Activated CD8-positive, alpha-beta T cell treated with anti-CD3 and anti-CD28 coated beads, Interleukin-2, amount 10 ng/mL, durations not matched to agents 7 days and 5 days (primary cell): ENCODE data around the gene PHACTR3. TPM values are rescaled to one million over a fixed set of nuclear protein-coding genes. Genes with fewer than 3 reads are reported as not detected.

Experiments
- ATAC-seq: fragments of 150-1000 bp; cut with Tn5 transposase; one replicate; pipeline ENCODE4 v1.10.0; 2021; ENCODE audit warnings: moderate library complexity
- CTCF ChIA-PET: fragments of 350-600 bp; sonication (Branson Sonifier 250); formaldehyde crosslinking; loops from one replicate; lab custom pipeline; 2021; ENCODE audit warnings: antibody characterized with exemption; lab: Charles Lee
- POLR2A ChIA-PET: fragments of 350-600 bp; sonication (Branson Sonifier 250); formaldehyde crosslinking; loops from one replicate; lab custom pipeline; 2021; ENCODE audit warnings: antibody characterized with exemption; lab: Charles Lee
- DNase-seq: peaks from one replicate; pipeline ENCODE4 v3.0.0-alpha.2; 2020
- H3K27ac Mint-ChIP-seq: one replicate; pipeline ENCODE4 v1.8.0; 2021; ENCODE audit warnings: mild to moderate bottlenecking, mixed read lengths
- H3K27me3 Mint-ChIP-seq: one replicate; pipeline ENCODE4 v1.8.0; 2021; ENCODE audit warnings: low read depth, mixed read lengths
- H3K36me3 Mint-ChIP-seq: one replicate; pipeline ENCODE4 v1.8.0; 2021; ENCODE audit warnings: low read depth, mixed read lengths
- H3K4me1 Mint-ChIP-seq: one replicate; pipeline ENCODE4 v1.8.0; 2021; ENCODE audit warnings: low read depth, mixed read lengths
- H3K4me3 Mint-ChIP-seq: one replicate; pipeline ENCODE4 v1.8.0; 2021; ENCODE audit warnings: mild to moderate bottlenecking, mixed read lengths
- H3K9me3 Mint-ChIP-seq: one replicate; pipeline ENCODE4 v1.8.0; 2022; ENCODE audit warnings: mixed read lengths; ENCODE audit not compliant: insufficient read depth
- total RNA-seq, 2 experiments: library from RNA; stranded (reverse); gene quantifications; one replicate each; pipeline ENCODE4 v1.2.3, GENCODE V29; 2021

Gene PHACTR3
- total RNA-seq, 2 experiments from 2014 or later: not detected

DNA sequence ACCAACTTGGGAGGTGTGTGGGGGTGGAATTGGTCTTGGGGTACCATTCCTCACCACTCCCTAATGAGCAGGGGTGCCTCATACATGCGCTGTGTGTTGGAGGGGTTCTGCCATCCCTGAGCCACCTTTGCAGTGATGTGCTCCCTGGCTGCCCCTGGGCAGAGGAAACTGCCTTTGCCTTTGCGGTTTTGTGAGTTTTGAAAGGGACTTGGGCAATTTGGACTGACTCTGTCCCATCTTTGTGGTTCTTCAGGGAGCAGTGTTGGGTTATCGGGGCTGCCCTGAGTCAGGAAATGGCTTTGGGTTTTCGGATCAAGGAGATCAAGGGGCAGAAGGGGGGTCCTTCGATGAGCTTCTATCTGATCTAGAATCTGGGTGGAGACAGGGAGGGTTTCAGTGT lies 3.9 kb upstream of the PHACTR3 start:
- H3K4me3 Mint-ChIP-seq: no peak overlapping the region
- H3K27ac Mint-ChIP-seq: no peak overlapping the region
- H3K9me3 Mint-ChIP-seq: no peaks in the 10 kb centered on the region
- no peaks in the 10 kb centered on the region for H3K4me1 Mint-ChIP-seq
- no peaks in the 10 kb centered on the region for H3K36me3 Mint-ChIP-seq
- ChIA-PET CTCF (interaction anchor here (2.5 kb wide), 1 partner anchor 250 kb away, joined by 7 read pairs; no protein-coding TSS in a partner anchor), POLR2A (no interaction called here)
- ATAC-seq: no peak
- peaks cover 34% of the 10 kb centered on the region for H3K27me3 Mint-ChIP-seq
- no peak for DNase-seq

DNA sequence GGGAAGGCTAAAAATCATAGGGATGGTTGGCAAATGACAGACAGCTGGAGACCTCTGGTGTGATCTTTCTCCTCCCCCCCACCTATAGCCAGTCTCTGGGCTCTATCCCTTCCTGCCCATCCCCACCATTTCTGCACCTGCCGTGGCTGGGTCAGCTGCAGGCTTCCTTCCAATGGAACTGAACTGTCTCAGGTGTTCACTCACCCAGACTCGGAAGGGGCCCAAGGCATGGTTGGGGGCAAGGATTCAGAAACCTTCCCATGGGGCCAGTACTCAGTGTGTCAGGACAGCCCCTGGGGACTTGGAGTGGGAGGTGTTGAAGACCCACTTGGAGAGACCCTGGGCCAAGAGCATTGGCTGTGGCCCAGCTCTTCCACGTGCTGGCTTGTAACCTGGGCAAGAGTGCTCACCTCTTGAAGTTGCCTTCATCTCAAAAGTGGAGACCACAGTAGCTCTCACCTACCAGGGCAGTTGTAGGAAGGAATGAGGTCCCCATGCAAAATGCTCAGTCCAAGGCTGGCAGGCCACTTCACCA lies 1.7 kb upstream of the PHACTR3 start:
- DNase-seq (no peak), ATAC-seq (no peak)
- Mint-ChIP-seq H3K4me1 (no peaks in the 10 kb centered on the region), H3K4me3 (no peak overlapping the region), H3K9me3 (no peaks in the 10 kb centered on the region), H3K27me3 (peaks cover 46% of the 10 kb centered on the region), H3K27ac (no peak overlapping the region), H3K36me3 (no peaks in the 10 kb centered on the region)
- POLR2A ChIA-PET: no interaction called here
- CTCF ChIA-PET: no interaction called here

DNA sequence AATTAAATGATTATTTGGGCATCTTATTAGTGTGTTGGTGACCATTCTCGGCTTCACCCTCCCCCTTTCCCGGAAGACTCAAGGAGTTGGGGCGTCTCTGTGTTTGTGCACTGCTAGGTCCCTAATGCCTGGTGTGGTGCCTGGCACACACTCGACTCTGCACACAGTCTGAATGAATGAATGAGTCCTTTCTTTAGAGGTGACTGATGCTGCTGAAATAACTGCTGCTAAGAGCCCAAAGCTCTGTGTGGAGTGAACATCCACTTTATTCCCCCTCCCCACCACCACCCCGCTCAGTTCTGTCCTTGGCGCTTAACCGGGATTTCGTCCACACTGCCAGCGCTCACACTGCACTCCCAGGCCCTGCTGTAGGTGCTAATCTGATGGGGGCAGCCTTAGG lies 1.2 kb upstream of the PHACTR3 start:
- Mint-ChIP-seq H3K4me3 (no peak overlapping the region), H3K27ac (no peak overlapping the region), H3K27me3 (peaks cover 49% of the 10 kb centered on the region), H3K4me1 (no peaks in the 10 kb centered on the region), H3K36me3 (no peaks in the 10 kb centered on the region), H3K9me3 (no peaks in the 10 kb centered on the region)
- CTCF ChIA-PET: no interaction called here
- no peak for ATAC-seq
- POLR2A ChIA-PET: no interaction called here
- no peak for DNase-seq

DNA sequence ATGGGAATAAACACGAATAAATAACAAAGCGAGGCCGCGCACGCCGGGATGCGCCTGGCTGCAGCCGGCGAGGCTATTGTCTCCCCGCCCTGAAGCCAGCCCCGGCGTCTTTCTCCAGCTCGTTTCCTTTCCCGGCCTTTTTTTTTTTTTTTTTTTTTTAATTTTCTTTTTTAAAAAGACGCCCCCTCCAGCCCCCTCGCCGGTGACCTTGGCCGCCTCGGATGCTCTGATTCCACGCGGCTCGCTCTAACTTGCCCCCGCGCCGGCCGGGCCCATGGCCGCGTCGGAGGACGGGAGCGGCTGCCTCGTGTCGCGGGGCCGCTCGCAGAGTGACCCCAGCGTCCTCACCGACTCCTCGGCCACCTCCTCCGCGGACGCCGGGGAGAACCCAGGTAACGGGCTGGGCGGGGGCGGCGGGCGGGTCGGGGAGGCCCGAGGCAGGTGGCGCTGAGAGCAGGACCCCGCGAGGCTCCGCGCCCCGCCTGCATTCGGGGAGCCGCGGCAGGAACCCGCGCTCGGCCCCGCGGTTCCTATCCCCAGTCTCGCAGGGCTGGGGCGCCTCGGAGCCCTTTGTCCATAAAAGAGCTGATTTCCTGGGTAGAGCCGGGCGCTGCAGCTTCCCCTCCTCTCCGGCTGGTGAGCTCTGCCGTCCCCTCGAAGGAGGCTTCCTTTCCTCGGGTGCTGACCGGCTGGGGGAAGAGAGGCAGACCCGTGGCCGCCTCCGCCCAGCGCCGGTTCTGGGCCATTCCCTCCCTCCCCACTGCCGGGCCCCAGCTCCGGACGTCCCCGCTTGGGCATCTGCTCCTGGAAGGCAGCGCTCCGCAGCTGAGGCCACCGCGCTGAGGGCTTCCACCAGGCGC lies 631 bp downstream of the PHACTR3 start:
- Mint-ChIP-seq H3K9me3 (no peaks in the 10 kb centered on the region), H3K27me3 (peaks cover 54% of the 10 kb centered on the region), H3K36me3 (no peaks in the 10 kb centered on the region), H3K27ac (no peak overlapping the region), H3K4me1 (peaks cover 5% of the 10 kb centered on the region), H3K4me3 (no peak overlapping the region)
- no peak for DNase-seq
- POLR2A ChIA-PET: no interaction called here
- CTCF ChIA-PET: interaction anchor here (2.1 kb wide), 1 partner anchor 34 kb away, joined by 7 read pairs; no protein-coding TSS in a partner anchor
- no peak for ATAC-seq

DNA sequence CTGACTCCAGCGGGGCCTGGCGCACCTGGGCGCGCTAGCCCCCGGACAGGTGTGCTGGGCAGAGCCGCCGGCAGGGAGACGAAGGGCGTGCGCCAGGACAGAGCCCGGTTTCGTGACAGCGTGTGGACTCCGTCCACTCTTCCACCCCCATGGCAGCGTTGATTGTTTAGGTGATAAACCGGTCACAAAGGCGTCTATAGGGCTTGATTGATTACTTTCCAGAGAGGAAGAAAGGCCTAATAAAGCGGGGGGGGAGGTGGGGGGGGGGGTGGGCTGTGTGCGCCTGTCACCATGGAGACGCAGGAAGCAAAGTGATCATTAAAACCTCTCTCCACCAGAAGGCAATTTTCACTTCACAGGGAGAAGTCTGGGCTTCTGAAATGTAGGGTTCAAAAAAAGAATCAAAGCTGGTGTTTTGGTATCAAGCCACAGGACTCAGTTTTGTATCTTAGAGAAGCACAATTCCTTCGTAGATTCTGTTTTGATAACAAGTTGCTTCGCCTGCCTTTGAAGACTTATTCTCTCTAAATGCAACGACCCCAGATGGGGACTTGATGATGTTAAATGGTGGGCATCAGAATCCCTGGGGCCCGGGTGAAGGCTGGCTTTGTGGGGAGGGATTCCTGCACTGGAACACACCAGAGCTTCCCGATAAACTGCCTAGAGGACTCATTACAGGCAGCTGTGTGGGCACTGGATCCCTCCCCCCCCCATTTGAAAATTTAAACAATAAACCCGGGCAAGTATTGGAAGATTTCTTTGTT lies 1.4 kb downstream of the PHACTR3 start:
- CTCF ChIA-PET: interaction anchor here (2.1 kb wide), 1 partner anchor 35 kb away, joined by 7 read pairs; no protein-coding TSS in a partner anchor
- POLR2A ChIA-PET: no interaction called here
- Mint-ChIP-seq H3K36me3 (no peaks in the 10 kb centered on the region), H3K4me1 (peaks cover 5% of the 10 kb centered on the region), H3K27me3 (peaks cover 57% of the 10 kb centered on the region), H3K4me3 (no peak overlapping the region), H3K27ac (no peak overlapping the region), H3K9me3 (no peaks in the 10 kb centered on the region)
- no peak for ATAC-seq
- DNase-seq: no peak

DNA sequence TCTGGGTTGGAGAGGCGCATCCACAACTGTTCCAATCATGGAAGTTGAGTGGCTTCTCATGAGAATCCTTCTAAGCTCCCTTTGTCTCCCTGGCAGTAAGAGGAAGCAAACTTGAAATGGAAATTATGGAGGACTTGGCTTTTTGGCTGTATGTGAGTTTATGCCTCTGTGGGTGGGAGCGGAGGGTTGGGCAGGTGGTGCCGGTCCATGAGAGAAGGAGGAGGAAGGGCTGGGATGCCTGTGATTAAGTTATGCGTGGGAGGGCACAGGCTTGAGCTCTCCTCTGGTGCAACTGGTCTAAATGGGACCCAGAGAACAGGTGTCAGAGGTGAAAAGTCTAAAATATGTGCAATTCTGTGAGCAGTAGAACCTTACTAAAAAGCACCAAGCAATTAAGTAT lies 2.2 kb downstream of the PHACTR3 start:
- H3K36me3 Mint-ChIP-seq: no peaks in the 10 kb centered on the region
- peaks cover 55% of the 10 kb centered on the region for H3K27me3 Mint-ChIP-seq
- no peak overlapping the region for H3K27ac Mint-ChIP-seq
- DNase-seq (no peak), ATAC-seq (no peak)
- H3K4me1 Mint-ChIP-seq: peaks cover 5% of the 10 kb centered on the region
- no peak overlapping the region for H3K4me3 Mint-ChIP-seq
- POLR2A ChIA-PET: no interaction called here
- CTCF ChIA-PET: interaction anchor here (1.1 to 2.1 kb wide), 2 partner anchors 8 to 35 kb away, joined by 4 to 7 read pairs; no protein-coding TSS in a partner anchor
- H3K9me3 Mint-ChIP-seq: no peaks in the 10 kb centered on the region

DNA sequence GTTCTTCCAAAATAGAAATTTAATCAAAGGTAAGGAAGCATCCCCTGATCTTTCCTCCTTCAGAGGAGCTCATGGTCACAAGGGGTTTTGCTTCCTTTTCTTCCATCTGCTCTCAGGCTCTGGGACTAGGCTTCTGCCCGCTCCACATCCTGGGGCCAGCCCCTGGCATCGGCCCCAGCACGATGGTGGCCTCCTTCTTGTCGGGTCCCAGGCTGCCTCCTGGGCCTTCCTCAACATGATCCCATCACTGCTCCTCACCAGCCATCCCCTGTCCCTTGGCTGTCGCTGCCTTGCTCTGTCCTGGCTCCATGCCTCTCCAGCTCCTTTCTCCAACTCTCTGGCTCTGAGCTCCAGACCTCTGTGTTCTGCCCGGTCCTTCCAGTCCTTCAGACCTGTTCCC lies 4.1 kb downstream of the PHACTR3 start:
- ATAC-seq (no peak), DNase-seq (no peak)
- CTCF ChIA-PET: interaction anchor here (1.4 kb wide), 1 partner anchor 11 kb away, joined by 6 read pairs; no protein-coding TSS in a partner anchor
- H3K9me3 Mint-ChIP-seq: no peaks in the 10 kb centered on the region
- peaks cover 5% of the 10 kb centered on the region for H3K4me1 Mint-ChIP-seq
- H3K4me3 Mint-ChIP-seq: no peak overlapping the region
- H3K27ac Mint-ChIP-seq: no peak overlapping the region
- peaks cover 38% of the 10 kb centered on the region for H3K27me3 Mint-ChIP-seq
- POLR2A ChIA-PET: no interaction called here
- H3K36me3 Mint-ChIP-seq: no peaks in the 10 kb centered on the region

DNA sequence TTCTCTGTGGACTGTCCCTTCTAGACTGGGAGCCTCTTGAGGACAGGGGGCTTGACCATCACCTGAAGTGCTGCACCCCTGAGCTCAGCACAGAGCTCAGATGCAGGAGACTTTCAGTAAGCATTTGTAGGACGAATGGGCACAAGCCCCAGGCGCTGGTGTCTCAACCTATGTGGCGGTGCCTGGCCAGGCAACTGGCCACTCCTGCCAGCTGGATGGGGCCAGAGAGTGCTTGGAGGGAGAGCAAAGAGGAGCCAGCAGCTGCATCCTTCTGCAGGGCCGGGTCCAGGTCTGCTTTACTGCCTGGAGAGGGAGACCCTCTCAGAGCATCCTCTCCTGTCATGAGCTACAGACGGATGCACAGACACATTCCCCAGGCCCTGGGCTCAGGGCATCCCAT lies 4.5 kb downstream of the PHACTR3 start:
- peaks cover 34% of the 10 kb centered on the region for H3K27me3 Mint-ChIP-seq
- POLR2A ChIA-PET: no interaction called here

DNA sequence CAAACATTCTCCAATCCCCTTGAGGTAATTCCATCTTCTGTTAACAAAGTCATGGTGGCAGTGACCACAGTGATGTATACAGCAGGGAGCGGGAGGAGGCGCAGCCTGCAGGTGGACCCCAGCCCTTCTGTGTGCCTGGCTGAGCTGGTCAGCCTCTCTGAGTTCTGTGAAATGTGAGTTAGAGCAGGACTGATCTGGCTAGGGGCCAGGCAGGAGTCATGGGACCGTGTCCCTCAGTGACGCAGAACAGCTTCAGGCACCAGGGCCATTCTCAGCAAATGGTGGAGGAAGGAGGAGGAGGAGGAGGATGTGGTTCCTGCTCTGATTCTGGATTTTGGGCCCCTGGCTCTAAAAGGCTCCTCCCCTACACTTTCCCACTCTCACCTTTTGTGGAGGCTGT lies 6.9 kb downstream of the PHACTR3 start:
- ChIA-PET CTCF (interaction anchor here (0.9 kb wide), 1 partner anchor 40 kb away, joined by 3 read pairs; no protein-coding TSS in a partner anchor), POLR2A (no interaction called here)
- ATAC-seq (no peak), DNase-seq (no peak)
- no peak overlapping the region for H3K27ac Mint-ChIP-seq
- H3K27me3 Mint-ChIP-seq: peaks cover 27% of the 10 kb centered on the region
- no peaks in the 10 kb centered on the region for H3K9me3 Mint-ChIP-seq
- peaks cover 5% of the 10 kb centered on the region for H3K4me1 Mint-ChIP-seq
- H3K4me3 Mint-ChIP-seq: no peak overlapping the region
- H3K36me3 Mint-ChIP-seq: no peaks in the 10 kb centered on the region

More for the DNA sequence above, 4.5 kb downstream of the PHACTR3 start:
- Mint-ChIP-seq H3K4me1 (peaks cover 5% of the 10 kb centered on the region), H3K4me3 (no peak overlapping the region), H3K27ac (no peak overlapping the region), H3K36me3 (no peaks in the 10 kb centered on the region), H3K9me3 (no peaks in the 10 kb centered on the region)
- no peak for ATAC-seq
- DNase-seq: no peak
- CTCF ChIA-PET: interaction anchor here (1.4 kb wide), 1 partner anchor 11 kb away, joined by 6 read pairs; no protein-coding TSS in a partner anchor

DNA sequence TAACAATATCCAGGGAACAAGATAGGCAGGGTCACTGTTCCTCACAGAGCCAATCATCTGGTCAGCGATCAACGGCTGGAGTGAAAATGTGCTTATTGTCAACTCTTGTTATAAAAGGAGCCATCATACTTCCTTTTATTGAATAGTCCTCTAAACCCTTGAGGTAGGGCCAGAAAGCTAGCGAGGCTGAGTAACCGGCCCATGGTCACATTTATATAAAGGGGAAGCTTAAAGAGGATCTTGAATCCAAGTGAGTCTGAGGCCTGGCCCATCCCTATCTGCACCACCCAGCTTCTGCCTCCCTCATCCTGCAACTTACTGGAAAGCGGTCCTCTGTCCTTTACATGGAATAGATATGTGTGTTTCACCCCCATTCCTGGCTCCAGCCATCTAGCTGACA lies 9.5 kb downstream of the PHACTR3 start:
- DNase-seq (no peak), ATAC-seq (no peak)
- no peak overlapping the region for H3K27ac Mint-ChIP-seq
- ChIA-PET POLR2A (no interaction called here), CTCF (no interaction called here)
- peaks cover 5% of the 10 kb centered on the region for H3K4me1 Mint-ChIP-seq
- H3K9me3 Mint-ChIP-seq: no peaks in the 10 kb centered on the region
- H3K36me3 Mint-ChIP-seq: no peaks in the 10 kb centered on the region
- no peak overlapping the region for H3K4me3 Mint-ChIP-seq
- H3K27me3 Mint-ChIP-seq: peaks cover 9% of the 10 kb centered on the region

DNA sequence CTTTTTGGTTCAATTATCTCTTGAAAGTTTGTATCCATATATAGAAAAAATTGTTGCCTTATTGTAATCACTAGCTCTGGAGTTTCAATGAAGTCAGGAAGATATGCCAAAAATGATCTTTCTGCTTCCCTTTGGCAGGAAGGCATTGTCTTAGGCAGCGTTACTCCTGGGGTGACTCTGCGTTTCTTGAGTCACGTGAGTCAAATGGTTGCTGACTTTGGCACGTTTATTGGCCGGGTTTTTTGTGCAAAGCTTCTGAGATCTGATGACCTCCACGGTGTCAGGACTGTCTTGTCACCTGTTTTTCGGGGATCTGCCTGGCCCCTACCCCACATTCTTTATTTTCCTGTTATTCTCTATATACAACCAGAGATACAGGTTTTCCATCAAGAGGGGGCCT lies 10.4 kb downstream of the PHACTR3 start:
- ChIA-PET POLR2A (no interaction called here), CTCF (no interaction called here)
- Mint-ChIP-seq H3K4me3 (no peak overlapping the region), H3K4me1 (peaks cover under 1% of the 10 kb centered on the region), H3K27me3 (peaks cover 9% of the 10 kb centered on the region), H3K27ac (no peak overlapping the region), H3K9me3 (no peaks in the 10 kb centered on the region), H3K36me3 (no peaks in the 10 kb centered on the region)
- DNase-seq (no peak), ATAC-seq (no peak)
